ENCODE measurements around the gene DUSP8.

- TF ChIP-seq, protein P1, sequence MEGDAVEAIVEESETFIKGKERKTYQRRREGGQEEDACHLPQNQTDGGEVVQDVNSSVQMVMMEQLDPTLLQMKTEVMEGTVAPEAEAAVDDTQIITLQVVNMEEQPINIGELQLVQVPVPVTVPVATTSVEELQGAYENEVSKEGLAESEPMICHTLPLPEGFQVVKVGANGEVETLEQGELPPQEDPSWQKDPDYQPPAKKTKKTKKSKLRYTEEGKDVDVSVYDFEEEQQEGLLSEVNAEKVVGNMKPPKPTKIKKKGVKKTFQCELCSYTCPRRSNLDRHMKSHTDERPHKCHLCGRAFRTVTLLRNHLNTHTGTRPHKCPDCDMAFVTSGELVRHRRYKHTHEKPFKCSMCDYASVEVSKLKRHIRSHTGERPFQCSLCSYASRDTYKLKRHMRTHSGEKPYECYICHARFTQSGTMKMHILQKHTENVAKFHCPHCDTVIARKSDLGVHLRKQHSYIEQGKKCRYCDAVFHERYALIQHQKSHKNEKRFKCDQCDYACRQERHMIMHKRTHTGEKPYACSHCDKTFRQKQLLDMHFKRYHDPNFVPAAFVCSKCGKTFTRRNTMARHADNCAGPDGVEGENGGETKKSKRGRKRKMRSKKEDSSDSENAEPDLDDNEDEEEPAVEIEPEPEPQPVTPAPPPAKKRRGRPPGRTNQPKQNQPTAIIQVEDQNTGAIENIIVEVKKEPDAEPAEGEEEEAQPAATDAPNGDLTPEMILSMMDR (IDR thresholded peaks at IDR 0.05; ENCODE audit: insufficient read depth, low read length, poor library complexity, severe bottlenecking), result no peak
- TF ChIP-seq EZH2phosphoT487 (conservative IDR thresholded peaks at IDR 0.05; ENCODE audit: low read length), result no peak
Observed at GRCh38 chr11:1540074-1540473, 32.0 kb downstream of the DUSP8 start.

Data from SU-DHL-6 (cell line).